ENCODE data around the gene CFAP99. TPM values are rescaled to one million over a fixed set of nuclear protein-coding genes. Genes with fewer than 3 reads are reported as not detected.
A peak's percentile ranks its signal among the peaks of the same experiment; 100 is the strongest.

The CFAP99 gene
- total RNA-seq, 6 experiments from 2014 or later = not detected

DNA sequence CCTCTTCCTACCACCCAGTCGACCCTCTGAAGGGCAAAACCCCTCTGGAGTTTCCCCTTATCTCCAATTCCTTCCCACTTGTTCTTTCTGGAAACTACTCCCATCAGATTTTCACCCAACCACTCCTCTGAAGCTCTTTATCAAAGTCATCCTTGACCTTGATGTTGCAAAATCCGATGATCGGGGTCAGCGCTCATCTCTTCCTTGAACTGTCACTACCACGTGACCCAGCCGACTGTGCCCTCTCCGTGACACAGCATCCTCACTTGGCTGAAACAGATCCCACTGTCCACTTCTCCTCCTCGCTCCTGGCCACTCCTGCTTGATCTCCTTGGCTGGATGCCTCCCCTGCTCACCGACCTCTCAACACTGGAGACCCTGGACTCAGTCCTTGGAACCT lies 1.1 kb downstream of the CFAP99 start:
- Mint-ChIP-seq H3K36me3 (ENCODE audit: low read depth) (no peaks in the 10 kb centered on the region), H3K27ac (peak overlapping the region; percentile 91), H3K4me3 (peak overlapping the region; percentile 86; the same call in 1 of the 2 replicates), H3K4me1 (ENCODE audit: low read depth) (peaks cover 15% of the 10 kb centered on the region), H3K9me3 (no peaks in the 10 kb centered on the region), H3K27me3 (ENCODE audit: insufficient read depth) (peaks cover 55% of the 10 kb centered on the region)
- DNase-seq = no peak
- no peak for TF ChIP-seq CTCF (IDR thresholded peaks at IDR 0.05)

DNA sequence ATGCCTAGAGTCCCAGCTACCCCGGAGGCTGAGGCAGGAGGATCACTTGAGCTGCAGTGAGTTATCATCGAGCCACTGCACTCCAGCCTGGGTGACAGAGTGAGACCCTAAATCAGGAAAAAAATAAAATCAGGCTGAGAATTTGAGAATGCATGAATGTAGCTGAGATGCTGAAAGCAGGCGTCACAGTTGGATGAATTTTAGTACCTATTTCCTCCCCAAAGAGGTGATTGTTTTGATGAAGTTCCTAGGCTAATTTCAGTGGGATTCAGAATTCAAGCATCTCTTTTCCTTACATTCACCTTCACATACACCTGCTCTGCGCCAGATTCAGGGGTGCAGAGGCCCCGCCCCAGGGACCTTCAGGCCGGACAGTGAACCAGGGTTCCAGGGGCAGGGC lies 3.2 kb downstream of the CFAP99 start:
- peaks cover 20% of the 10 kb centered on the region for H3K4me1 Mint-ChIP-seq (ENCODE audit: low read depth)
- no peak for TF ChIP-seq CTCF (IDR thresholded peaks at IDR 0.05)
- H3K9me3 Mint-ChIP-seq = no peaks in the 10 kb centered on the region
- H3K27ac Mint-ChIP-seq = no peak overlapping the region
- H3K27me3 Mint-ChIP-seq (ENCODE audit: insufficient read depth) = peaks cover 45% of the 10 kb centered on the region
- no peak overlapping the region for H3K4me3 Mint-ChIP-seq
- H3K36me3 Mint-ChIP-seq (ENCODE audit: low read depth) = no peaks in the 10 kb centered on the region
- DNase-seq = no peak

DNA sequence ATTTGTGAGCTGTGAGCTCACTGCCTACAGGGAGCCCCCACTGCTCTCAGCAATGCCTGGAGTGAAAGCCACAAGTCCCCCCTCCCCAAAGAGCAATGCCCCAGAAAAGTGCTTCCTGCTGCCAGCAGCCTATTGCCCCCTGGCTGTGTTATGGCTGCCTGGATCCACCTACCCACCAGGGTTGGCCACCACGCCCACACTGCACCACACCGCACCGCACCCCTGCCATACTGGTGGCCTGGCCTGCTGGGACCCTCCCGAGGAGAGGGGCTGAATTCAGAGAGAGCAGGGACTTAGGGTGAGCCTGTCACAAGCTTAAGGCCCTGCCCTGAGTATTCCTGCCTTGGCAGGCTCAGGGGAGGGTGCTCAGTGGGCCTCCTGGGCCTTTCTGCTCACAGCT lies 4.3 kb downstream of the CFAP99 start:
- Mint-ChIP-seq H3K9me3 (no peaks in the 10 kb centered on the region), H3K4me3 (no peak overlapping the region), H3K27ac (no peak overlapping the region), H3K27me3 (ENCODE audit: insufficient read depth) (peaks cover 40% of the 10 kb centered on the region), H3K36me3 (ENCODE audit: low read depth) (no peaks in the 10 kb centered on the region), H3K4me1 (ENCODE audit: low read depth) (peaks cover 20% of the 10 kb centered on the region)
- DNase-seq = no peak
- TF ChIP-seq CTCF (IDR thresholded peaks at IDR 0.05) = no peak

DNA sequence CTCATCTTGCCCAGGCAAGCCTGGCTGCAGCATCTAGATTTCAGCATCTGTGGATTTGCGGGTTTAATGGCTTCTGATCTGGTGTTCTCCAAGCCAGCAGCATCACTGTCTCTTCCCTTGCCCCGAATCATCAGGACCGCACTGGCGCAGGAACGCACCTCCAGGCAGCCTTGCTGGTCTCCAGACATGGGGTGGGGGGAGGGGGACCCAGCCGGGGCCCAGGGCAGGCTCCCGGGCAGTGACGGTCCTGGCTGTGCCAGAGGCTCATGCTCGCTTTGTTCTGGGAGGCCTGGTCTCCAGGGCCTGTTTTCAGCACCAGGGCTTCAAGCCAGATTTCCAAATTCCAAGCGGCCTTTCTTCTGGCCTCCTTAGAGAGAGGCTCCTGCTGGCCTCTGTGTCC lies 4.9 kb downstream of the CFAP99 start:
- H3K27ac Mint-ChIP-seq = no peak overlapping the region
- no peak overlapping the region for H3K4me3 Mint-ChIP-seq
- H3K27me3 Mint-ChIP-seq (ENCODE audit: insufficient read depth) = peaks cover 41% of the 10 kb centered on the region
- TF ChIP-seq CTCF (IDR thresholded peaks at IDR 0.05) = no peak
- peaks cover 21% of the 10 kb centered on the region for H3K4me1 Mint-ChIP-seq (ENCODE audit: low read depth)
- DNase-seq = no peak
- H3K36me3 Mint-ChIP-seq (ENCODE audit: low read depth) = no peaks in the 10 kb centered on the region
- no peaks in the 10 kb centered on the region for H3K9me3 Mint-ChIP-seq

DNA sequence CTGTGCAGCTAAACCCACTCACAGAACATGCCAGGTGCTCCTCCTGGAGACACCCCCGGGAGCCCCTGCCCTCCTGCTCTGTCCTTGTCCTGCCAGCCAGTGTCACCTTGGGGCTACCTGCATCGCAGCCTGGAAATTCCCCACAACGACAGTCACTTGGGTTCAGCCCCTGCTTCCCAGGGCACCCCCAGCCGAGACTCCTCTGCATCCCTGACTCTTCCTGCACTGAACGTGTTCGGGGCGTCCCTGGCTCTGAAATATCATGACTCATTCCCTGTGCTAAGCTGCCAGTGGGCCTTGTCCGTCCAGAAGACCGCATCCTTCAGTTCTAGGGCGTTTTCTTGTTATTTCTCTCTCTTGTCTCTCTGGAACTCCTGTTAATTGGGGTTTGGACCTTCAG lies 5.8 kb downstream of the CFAP99 start:
- no peak for DNase-seq

More for the DNA sequence above, 5.8 kb downstream of the CFAP99 start:
- H3K4me1 Mint-ChIP-seq (ENCODE audit: low read depth) = peaks cover 19% of the 10 kb centered on the region
- TF ChIP-seq CTCF (IDR thresholded peaks at IDR 0.05) = no peak
- no peaks in the 10 kb centered on the region for H3K36me3 Mint-ChIP-seq (ENCODE audit: low read depth)
- no peak overlapping the region for H3K4me3 Mint-ChIP-seq
- H3K9me3 Mint-ChIP-seq = no peaks in the 10 kb centered on the region
- peaks cover 41% of the 10 kb centered on the region for H3K27me3 Mint-ChIP-seq (ENCODE audit: insufficient read depth)
- no peak overlapping the region for H3K27ac Mint-ChIP-seq
